NCI-H187 (cell line): ENCODE results near the gene MET.

Experiments
- DNase-seq, 2 experiments: peaks; one replicate each; lab custom pipeline; 2025; lab: John Stamatoyannopoulos, UW

The MET gene

GRCh38 chr7:116783666-116784318 is 111.8 kb downstream of the MET start:
- DNase-seq = no peak

DNA sequence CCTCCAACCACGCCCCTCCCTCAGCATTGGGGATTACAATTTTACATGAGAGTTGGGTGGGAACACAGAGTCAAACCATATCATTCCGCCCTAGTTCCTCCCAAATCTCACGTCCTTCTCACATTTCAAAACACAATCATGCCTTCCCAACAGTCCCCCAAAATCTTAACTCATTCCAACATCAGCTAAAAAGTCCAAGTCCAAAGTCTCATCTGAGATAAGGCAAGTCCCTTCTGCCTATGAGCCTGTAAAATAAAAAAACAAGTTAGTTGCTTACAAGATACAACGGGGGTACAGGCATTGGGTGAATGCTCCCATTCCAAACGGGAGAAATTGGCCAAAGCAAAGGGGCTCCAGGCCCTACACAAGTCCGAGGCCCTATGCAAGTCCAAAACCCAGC is 112.7 kb downstream of the MET start:
- DNase-seq = no peak

GRCh38 chr7:116785843-116786242 is 113.8 kb downstream of the MET start:
- DNase-seq = no peak

DNA sequence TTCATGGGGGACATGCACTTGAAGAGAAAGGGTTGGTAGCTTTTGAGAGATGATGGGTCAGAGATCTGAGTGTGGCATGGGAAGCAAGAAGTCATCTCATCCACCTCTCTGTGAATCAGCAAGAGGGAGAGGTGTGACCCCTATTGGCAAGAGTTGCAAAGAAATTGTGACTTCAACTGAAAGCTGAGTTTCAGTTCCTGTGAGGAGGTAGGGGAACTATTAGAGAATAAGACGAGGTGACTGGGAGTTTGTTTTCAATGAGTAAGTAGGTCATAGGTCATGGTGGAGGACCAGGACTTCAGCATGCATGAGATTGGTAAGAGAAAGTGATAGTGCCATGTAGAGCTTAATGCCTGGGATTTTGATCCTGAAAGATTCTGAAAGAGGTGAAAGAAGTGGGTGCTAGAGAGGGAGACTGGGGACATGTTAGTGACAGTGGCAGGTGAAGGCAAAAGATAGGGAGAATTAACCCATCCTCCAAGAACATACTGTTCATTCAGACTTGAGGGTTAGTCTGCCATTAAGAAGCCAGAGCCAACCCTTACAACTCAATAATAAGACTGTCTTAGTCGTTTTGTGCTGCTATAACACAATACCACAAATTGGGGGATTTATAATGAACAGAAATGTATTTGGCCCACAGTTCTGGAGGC is 114.9 kb downstream of the MET start:
- DNase-seq = peak in 1 of 2 experiments; percentile 6

GRCh38 chr7:116787881-116788280 is 115.9 kb downstream of the MET start:
- no peak for DNase-seq

DNA sequence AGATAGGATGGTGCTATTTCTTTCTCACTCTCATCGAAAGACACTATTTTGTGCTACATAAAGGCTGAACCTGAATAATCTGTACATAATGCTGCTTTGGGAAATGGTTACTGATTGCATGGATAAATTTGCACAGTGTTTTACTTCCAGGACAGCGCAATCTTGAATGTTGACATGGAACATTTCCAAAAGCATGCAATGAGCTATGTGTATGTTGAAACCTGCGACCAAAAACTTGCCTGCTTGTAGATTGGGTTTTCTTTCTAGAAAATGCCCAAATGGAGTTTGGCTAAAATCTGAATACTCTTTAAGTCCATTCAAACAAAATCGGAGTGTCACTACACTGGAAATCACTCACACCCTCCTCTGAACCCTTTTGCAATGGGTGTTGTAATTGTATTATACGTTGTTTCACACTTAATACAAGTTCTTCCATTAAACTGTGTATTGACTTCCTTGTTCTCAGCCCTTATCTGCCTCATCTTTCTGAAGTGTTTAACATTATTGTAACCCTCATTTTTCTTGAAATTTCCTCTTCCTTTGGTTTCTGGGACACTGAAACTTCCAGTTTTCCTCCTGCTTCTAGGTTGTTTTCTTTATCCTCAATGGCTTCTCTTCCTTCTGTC is 116.7 kb downstream of the MET start:
- DNase-seq = no peak

DNA sequence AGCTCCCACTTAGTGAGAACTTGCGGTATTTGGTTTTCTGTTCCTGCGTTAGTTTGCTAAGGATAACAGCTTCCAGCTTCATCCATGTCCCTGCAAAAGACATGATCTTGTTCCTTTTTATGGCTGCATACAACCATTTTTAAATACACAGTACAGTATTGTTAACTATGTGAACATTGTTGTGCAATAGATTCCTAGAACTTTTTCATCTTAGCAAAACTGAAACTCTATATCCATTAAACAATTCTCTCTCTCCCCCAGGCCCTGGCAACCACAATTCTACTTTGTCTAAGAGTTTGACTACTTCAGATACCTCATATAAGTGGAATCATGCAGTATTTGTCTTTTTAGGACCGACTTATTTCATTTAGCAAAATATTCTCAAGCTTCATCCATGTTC is 118.0 kb downstream of the MET start:
- no peak for DNase-seq

DNA sequence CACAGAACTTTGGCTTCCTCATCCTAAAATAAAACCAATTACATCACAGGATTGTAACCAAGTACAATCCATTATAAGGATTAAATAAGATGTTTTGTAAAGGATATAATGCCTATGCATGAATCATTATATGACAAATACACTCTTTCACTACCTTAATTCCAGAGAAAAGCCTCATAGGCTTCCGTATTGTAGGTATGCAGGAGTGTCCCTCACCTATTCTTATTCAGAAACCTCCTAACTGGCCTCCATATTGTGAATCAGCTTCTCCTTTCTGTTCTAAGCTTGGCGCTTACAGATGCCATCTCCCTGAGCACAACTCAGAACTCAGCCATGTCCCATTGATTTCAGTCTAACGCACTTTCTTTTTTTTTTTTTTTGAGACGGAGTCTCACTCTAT is 120.8 kb downstream of the MET start:
- DNase-seq = no peak

DNA sequence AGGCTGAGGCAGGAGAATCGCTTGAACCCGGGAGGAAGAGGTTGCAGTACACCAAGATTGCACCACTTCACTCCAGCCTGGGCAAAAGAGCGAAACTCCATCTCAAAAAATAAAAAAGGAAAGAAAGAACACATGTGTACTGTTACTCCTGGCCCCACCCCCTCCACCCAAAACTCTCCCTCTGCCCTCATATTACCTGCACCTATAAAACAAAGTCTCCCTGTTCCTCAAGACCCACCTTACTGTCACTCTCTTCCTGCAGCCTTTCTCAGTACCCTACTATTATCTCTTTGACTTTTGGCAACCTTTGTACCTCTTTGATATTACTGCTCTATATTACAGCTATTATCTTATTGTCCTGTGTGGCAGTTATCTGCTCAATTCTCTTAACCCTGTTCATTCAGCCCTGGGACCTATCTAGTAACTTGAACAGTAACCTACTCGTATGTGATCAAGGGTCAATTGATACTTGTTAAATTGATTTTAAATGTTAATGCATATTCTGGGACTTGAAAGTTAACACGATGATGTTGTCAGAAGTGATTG is 121.9 kb downstream of the MET start:
- DNase-seq = no peak

- DNase-seq = no peak
Observed at GRCh38 chr7:116796471-116796870, 124.5 kb downstream of the MET start.

GRCh38 chr7:116797612-116798011 is 125.6 kb downstream of the MET start:
- no peak for DNase-seq

DNA sequence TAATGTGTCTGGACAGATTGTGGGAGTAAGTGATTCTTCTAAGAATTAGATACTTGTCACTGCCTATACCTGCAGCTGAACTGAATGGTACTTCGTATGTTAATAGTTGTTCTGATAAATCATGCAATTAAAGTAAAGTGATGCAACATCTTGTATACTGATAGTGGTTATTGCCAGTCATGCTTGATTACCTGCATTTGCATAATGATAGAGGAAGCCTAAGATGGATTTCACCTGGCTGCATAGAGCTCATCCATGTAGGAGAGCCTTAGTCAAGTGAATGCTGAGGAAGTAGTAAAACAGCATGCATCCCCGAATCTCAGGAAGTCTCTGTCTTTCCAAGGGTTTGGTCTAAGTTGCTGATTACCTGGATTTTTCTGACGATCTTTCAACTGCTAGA is 126.2 kb downstream of the MET start:
- no peak for DNase-seq

- no peak for DNase-seq
Observed at GRCh38 chr7:116799916-116800315, 127.9 kb downstream of the MET start.

GRCh38 chr7:116800594-116800993 is 128.6 kb downstream of the MET start:
- DNase-seq = no peak

- no peak for DNase-seq
Observed at GRCh38 chr7:116801092-116801710, 129.2 kb downstream of the MET start.

DNA sequence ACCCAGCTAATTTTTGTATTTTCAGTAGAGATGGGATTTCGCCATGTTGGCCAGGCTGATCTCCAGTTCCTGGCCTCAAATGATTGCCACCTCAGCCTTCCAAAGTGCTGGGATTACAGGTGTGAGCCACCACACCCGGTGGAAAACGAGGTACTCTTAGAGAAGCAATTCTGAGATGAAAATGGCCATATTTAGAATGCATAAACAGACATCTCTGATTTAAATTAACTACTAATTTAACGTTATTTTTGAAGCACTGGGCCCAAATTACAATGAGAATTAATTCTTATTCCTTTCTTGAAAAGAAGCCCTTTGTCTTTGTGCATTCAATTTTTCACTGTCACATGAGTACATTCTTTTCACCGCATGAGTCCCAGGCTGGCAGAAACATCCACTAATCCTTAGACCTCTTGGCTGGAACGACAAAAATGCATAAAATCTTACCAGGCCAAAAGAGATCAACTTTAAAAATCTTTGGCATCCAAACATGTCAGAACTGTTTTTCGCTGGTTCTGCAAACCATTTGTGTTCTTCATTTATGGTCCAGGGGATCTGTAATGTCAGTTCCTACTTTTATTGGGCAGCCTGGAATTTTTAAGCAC is 130.2 kb downstream of the MET start:
- no peak for DNase-seq

GRCh38 chr7:116802746-116803152 is 130.8 kb downstream of the MET start:
- DNase-seq = peak in 1 of 2 experiments; percentile 3

GRCh38 chr7:116804471-116804870 is 132.5 kb downstream of the MET start:
- DNase-seq = no peak

DNA sequence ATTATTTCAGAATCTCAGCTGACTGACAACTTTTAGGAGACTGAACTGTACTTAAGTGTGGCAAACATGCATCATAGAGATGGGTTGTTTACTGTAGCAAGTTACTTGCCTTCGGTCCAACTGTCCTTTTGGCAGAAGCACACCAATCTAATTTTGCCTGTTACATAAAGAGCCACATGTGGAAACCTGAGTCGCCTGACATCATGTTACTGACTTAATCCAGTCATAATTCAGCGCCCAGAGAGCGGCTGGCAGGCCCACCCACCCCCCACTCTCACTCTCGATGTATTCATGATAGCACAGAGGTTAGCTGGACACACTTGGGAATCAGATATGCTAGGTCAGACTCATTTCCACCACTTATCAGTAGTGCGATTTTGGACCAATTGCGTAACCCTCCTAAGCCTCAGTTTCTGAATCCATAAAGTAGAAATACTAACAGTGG is 133.1 kb downstream of the MET start:
- DNase-seq = no peak

- DNase-seq = no peak
Observed at GRCh38 chr7:116806046-116806944, 134.3 kb downstream of the MET start.

DNA sequence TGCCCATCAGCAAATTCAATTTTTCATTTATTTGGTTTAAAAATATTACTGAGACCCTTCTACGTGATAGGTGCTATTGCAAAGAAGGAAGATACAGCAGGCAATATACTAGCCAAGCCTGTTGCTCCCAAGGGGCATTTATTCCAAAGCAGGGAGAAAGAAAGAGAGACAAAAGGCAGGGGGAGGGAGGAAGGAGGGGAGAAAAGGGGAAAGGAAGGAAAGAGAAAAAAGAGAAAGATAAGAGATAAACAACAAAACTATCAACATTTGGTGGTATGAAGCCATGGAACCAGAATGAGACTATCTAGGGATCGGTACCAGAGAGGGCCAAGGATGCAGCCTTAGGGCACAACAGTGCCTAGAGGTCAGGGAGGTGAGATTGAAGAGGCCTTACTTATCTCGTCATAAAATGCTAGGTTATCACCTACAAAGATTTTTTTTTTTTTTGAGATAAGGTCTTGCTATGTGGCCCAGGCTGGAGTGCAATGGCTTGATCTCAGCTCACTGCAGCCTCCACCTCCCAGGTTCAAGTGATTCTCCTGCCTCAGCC is 135.1 kb downstream of the MET start:
- DNase-seq = no peak
